ENCODE data around the gene EFNA3.

The EFNA3 gene

DNA sequence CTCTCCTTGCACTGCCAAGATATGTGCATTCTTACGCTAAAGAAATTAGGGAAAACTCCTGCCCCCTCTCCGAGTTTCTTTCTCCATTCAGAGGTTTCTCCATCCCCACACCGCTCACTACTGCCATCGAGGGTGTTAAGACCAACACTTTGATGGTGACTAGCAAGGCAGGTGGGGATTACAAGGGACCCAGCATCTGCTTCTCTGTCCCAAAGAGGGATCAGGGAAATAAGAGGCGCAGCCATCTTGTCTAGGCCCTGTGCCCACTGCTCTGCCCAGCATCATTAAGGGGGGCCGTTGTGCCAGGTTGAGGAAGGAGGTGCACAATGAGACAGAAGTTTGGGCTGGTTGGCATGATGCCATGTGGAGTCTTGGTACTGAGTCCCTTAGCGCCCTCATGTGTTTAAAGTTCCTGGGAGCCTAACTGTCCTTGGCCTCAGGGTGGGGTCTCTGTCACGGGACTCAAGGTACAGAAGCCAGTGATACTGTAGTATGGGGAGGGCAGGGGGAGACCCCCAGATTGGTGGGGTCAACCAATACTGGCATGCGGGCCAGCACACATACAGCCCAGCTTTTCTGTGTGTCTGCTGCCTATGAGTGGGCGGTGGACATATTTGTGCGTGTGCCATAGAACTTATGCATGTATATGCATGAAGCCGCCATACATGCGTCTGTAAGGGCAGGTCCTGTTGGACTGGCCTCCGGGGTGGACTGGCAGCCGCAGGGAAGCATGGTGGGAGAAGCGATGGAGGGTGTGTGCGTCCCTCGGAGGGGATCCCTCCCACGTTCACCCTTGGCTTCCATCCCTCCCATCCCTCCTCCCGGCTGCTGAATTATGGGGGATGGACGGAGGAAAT lies 5.5 kb downstream of the EFNA3 start:
- DNase-seq (ENCODE audit: low spot score): no peak

DNA sequence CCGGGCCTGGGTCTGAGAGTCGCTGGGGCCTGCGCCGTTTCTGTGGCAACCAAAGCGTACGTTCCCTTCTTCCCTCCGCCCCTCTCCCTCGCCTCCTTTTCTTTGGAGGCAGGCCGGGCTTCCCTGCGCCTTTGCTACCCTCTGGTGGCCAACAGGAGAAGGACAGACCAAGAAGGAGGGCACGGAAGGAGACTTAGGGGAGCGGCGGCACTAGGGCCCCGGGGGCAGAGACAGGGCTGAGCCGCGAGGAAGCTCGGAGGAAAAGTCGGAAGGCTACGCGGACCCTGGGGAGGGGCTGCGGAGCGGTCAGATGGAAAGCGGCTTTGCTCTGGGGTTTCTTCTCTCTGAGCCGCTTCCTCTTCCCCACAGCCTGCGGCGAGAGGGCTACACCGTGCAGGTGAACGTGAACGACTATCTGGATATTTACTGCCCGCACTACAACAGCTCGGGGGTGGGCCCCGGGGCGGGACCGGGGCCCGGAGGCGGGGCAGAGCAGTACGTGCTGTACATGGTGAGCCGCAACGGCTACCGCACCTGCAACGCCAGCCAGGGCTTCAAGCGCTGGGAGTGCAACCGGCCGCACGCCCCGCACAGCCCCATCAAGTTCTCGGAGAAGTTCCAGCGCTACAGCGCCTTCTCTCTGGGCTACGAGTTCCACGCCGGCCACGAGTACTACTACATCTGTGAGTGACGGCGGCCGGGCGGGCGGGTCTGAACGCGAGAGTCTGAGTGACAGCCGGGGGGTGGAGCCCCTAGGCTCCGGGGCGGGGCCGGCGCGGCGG lies 6.3 kb downstream of the EFNA3 start:
- DNase-seq (ENCODE audit: low spot score): peak; percentile 95

DNA sequence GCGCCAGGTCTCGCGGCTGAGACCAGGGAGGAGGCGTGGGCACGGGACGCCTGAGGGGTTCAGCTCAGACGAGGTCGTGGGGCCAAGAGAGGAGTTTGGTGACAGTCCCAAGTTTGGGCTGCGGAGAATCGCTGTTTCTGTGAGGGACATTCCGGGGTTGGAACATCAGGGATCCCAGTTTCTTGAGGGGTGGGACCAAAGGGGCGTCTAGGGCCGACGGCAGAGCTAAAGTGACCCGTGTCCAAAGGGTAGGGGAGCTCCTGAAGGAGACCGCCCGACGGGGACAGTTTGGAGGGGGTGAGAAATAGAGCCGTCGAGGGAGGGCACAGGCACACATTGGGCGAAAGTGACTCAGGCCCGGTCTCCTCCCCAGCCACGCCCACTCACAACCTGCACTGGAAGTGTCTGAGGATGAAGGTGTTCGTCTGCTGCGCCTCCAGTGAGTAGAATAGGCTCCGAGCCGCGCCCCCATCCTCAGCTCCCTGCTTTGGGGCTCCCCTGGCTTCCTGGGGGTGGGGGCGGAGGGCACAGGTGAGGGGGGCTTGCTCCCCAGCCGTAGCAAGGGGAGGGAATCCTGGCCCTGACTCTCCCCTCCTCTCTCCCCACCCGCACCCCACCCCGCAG lies 7.0 kb downstream of the EFNA3 start:
- DNase-seq (ENCODE audit: low spot score): no peak

DNA sequence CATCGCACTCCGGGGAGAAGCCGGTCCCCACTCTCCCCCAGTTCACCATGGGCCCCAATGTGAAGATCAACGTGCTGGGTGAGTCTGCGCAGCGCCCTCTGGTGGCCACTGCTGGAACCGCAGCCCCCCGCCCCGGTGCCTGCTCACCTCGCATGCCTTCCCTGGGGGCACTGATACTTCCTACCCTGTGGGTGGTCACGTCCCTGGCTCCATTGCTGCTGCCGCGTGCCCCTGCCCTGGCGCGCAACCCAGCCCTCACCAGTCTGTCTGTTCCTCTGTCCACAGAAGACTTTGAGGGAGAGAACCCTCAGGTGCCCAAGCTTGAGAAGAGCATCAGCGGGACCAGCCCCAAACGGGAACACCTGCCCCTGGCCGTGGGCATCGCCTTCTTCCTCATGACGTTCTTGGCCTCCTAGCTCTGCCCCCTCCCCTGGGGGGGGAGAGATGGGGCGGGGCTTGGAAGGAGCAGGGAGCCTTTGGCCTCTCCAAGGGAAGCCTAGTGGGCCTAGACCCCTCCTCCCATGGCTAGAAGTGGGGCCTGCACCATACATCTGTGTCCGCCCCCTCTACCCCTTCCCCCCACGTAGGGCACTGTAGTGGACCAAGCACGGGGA lies 7.6 kb downstream of the EFNA3 start:
- no peak for DNase-seq (ENCODE audit: low spot score)

DNA sequence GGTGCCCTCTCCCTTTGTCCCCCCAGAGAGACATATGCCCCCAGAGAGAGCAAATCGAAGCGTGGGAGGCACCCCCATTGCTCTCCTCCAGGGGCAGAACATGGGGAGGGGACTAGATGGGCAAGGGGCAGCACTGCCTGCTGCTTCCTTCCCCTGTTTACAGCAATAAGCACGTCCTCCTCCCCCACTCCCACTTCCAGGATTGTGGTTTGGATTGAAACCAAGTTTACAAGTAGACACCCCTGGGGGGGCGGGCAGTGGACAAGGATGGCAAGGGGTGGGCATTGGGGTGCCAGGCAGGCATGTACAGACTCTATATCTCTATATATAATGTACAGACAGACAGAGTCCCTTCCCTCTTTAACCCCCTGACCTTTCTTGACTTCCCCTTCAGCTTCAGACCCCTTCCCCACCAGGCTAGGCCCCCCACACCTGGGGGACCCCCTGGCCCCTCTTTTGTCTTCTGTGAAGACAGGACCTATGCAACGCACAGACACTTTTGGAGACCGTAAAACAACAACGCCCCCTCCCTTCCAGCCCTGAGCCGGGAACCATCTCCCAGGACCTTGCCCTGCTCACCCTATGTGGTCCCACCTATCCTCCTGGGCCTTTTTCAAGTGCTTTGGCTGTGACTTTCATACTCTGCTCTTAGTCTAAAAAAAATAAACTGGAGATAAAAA lies 8.4 kb downstream of the EFNA3 start:
- no peak for DNase-seq (ENCODE audit: low spot score)

DNA sequence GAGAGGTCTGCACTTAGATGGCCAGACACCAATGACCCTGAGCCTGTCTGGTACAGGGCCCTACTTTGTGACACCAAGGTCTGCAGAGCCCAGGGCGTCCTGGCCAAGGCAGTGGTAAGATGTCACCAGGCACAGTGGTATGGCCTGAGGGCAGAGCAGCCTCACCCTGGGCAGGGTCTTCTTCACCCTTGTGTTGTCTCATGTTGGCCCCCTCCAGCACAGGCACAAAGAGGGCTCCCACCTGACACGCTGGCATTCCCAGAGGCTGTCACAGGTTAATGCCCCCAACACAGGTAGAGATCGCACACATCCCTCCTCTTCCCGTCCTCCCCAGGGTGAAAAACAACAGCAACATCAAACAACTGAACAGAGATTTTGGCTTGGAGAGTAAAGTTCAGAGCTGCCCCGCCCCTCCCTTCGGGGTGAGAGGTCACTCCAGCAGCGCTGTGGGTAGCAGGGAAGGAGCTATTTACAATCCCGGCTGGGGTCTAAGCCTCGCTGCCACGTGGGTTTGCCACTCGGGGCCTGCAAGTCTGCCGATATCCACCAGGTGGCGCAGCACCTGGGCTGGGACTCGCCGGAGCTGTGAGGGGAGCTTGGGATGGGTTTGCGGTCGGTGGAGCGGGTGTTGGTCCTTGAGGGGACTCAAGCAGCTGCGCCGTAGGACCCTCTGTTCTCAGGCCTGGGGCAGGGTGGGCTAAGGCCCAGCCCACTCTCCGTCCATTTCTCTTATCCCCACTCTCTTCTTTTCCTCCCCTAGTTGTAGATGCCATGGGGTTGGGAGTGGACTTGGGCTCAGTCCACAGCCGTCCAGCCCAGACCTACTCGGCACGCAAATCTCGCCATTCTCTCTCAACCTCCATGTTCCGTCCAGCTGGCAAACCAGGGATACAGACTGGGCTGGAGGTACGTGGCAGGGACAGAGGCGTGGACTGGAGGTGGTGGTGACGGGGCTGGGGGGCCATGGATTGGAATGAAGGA lies 12.7 kb downstream of the EFNA3 start:
- no peak for DNase-seq (ENCODE audit: low spot score)

DNA sequence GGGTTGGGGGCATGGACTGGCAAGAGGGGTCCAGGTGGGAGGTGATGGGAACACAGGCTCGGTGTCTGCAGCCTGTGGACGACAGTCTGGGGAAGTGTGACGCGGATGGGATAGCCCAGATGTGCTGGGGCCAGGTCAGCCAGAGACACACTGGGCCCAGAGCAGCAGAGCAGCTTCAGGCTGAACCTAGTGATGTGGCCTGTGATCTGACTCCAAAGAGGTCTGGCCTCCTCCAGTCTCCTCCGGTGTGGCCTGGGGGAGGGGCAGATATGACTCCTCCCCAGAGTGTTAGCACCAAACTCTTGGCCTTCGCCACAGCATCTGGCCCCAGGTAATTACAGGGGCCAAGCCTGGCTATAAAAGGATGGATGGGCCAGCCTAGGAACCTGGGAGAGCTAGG lies 13.5 kb downstream of the EFNA3 start:
- no peak for DNase-seq (ENCODE audit: low spot score)

DNA sequence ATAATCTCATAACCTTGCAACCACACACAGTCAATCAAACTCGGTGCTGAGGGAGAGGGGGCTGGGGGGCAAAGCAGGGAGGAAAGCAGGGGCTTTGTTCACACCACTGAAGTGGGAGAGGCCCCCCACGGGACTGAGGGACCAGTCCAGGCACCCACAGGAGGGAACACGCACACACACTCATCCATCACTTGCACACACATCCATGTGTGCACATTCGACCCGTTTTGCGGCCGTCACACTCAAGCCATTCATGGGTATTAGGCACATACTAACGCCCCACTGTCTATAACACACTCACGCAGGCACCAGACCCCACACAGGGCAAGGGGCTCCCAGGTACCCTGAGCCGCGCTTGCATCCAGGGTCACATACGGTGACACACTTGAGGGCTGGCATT lies 14.0 kb downstream of the EFNA3 start:
- no peak for DNase-seq (ENCODE audit: low spot score)

DNA sequence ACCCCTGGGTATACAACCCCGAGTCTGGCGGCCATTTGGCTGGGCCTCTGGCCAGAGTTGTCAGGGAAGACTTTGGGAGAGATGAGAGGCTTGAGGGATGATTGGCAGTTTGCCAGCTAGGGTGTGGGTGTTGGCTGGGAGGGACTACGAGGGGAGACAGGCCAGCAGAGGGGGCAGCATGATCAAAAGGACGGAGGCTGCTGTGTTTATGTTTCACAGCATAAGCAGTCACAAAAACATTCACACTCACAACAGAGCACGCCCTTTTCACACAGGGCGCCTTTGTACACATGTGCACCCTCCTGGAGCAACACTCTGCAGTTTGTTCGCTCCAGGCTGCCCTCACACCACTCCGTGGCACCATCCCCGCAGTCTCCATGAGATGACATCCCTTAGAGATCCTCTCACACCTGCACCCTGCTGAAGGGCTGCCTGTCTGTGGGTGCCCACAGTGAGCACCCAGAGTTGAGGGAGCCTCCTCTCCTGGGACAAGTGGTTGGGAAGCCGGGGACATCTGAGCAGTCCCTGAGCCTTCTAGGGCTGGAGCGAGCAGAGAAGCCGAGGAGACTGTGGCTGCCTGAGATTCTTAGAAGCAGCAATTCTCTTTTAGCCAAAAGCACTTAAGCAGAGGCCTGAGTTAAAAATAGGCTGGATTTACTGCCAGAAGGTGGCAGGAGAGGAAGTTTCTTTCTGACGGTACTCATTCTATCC lies 15.4 kb downstream of the EFNA3 start:
- no peak for DNase-seq (ENCODE audit: low spot score)

DNA sequence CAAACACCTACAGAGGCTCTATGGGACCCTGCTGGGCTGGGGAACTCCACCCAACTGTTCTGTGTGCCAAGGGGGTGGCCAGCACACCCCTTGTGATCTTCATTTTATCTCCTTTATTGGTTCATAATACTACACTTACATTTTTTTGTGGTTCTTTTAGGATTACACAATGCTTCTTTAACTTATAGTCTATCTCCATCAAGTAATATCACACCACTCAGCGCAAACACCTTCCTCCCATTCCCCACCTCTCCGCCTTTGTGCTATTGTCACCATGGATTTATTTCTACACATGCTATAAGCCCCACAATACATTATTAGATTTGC lies 15.9 kb downstream of the EFNA3 start:
- DNase-seq (ENCODE audit: low spot score): no peak

DNA sequence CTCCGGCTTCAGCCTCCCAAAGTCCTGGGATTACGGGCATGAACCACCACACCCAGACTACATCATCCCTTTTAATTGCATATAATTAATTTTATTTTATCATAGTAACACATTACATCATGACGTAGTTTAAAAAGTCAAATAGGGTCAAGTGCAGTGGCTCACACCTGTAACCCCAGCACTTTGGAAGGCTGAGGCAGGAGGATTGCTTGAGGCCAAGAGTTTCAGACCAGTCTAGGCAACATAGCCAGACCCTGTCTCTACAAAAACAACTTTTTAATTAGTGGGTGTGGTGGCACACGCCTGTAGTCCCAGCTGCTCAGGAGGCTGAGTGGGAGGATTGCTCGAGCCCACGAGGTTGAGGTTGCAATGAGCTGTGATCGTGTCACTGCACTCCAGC lies 20.7 kb downstream of the EFNA3 start:
- DNase-seq (ENCODE audit: low spot score): no peak

DNA sequence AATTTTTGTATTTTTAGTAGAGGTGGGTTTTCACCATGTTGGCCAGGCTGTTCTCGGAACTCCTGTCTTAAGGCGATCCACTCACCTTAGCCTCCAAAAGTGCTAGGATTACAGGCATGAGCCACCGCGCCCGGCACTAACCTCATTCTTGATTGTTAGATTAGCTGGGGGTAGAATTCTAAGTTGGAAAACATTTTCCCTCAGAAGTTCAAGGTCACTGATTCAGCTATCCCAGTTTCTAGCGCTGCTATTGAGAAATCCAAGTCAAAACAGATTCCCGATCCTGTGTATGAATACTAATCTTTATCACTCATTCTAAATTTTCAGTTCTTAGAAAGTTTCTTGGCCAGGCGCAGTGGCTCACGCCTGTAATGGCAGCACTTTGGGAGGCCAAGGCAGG lies 24.7 kb downstream of the EFNA3 start:
- no peak for DNase-seq (ENCODE audit: low spot score)

DNA sequence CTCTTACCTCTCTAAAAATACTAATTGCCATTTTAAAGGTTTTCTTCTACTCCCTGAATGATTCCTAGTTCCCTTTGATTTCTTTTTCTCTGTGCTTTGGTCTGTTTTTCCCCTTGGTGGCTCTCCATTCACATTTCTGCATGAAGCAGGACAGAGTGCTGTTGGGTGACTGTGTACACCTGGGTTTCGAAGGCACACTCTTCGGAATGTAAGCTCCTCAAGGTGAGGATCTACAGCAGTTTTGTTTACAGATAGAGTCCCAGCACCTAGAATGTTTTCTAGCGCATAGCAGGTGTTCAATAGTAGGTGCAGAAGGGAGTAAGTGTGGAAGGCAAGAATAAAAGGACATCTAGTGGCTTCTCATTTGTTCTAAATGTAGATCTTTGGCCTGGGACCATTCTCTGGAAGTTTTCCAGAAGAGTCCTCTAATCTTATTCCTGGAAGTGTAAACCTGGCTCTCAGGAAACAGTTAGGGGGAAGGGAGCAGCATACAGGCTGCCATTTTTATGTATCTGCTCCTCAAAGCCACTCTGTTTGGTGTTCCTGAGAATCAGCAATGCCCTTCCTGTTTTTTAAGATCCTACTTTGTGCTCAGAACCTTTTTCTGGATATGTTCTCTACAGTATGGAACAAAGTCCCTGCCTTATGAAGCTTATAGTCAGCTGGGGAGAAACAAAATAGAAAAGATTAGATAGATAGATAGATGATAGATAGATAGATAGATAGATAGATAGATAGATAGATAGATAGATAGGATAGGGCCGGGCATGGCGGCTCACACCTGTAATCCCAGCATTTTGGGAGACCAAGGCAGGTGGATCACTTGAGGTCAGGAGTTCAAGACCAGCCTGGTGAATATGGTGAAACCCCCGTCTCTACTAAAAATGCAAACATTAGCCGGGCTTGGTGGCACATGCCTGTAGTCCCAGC lies 26.2 kb downstream of the EFNA3 start:
- DNase-seq (ENCODE audit: low spot score): no peak

DNA sequence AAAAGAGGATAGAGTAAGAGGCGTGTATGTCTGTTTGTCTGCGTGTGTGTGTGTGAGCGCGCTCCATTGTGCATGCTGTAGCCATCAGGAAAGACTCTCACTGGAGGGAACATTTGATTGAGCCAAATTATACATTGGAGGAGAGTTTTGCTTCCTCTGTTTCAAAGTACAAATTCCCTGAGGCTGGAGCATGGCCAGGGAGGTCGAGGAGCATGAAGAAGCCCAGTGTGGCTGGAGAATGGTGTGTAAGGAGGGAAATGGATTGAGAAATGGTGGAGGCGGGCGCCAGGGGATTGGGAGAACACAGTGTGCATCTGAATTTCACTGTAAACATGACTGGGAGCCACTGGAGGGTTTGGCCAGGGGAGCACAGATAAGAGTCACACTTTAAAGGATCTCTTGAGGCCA lies 27.0 kb downstream of the EFNA3 start:
- DNase-seq (ENCODE audit: low spot score): no peak

DNA sequence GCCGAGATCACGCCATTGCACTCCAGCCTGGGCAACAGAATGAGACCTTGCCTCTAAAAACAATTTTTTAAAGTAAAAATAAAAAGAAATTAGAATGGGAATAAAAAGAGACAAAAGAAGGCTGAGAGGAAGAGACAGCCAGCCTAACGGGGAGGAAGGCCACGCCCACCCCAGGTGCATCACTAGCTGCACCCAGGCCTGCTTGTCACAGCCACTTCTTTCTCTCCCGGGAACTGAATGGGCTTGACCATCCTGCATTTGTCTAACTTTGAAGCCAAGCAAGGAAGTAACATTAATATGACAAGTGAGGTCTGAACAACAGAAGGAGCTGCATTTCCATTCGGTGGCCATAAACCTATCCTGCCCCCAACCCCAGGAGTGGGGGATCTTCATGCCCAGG lies 28.2 kb downstream of the EFNA3 start:
- DNase-seq (ENCODE audit: low spot score): no peak

DNA sequence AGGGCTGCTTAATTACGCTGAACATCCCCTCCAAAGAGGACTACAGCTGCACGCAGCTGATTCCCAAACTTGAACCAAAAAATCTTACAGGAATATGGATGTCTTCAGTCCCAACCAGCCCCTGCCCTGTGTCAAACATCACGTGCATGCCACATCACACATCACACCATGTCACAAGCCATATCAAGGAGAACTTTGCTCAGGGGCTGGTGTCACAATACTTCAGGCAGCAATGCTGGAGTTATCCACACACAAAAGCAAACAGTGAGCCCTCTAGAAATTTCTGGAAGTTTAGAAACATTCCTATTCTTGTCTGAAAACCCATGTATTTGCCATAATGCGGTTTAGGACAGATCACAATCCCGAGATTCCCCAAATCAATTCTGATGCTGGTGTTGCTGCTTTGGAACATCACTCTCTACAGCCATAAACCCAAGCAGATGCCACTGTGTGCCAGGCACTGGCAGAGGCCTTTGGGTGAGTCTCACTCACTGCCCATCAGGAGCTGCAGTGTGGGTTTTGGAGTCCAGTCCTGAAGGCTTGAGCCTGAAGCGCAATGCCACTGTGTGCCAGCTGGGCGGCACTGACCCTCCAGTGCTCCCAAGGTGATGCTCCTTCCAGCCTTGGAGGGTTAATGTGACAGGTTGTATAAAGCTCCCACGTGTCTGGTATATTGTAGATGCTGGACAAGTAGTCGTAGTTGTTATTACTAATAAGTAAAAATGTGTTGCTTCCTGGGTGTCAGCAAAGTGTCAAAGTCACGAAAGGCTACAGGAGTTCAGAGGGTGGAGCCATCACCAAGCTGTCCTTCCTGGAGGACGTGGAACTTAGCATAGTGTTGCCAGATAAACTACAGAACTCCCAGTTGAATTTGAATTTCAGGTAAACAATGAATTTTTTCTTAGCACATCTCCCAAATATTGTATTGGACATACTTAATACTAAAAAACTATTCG lies 28.9 kb downstream of the EFNA3 start:
- DNase-seq (ENCODE audit: low spot score): no peak

DNA sequence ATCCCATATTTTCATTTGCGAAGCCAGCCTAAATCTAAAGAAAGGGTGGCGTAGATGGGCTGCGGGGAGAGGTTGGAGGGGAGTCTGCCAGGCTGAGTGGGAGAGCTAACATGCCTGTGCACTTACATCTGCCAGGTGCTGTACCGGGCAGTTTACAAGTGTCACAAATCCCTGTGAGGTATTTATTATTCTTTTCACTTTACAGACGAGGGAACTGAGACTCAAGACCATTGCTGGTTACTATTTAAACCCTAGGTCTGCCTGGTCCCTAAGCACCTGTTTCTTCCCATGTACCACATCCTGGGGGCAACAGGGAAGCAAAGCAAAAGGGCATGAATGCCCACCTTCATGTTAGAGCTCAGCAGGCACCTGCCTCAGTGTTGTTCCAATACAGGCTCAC lies 29.7 kb downstream of the EFNA3 start:
- DNase-seq (ENCODE audit: low spot score): no peak

DNA sequence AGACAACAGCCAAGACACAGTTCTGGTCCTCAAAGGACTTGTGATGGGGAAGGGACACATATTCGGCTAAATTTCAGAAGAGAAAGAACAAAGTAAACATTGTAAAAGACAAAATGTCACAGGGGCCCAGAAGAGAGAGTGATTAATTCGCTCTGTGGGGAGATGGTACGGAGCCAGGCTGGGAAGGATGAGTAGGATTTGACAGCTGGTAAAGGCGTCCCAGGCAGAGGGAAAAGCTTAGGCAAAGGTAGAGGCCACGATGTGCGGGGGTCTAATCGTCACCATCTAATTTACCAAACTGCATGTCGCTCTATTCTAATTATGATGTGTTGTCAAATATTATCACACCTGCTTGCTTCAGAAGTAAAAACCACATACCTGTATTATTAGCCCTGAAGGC lies 31.7 kb downstream of the EFNA3 start:
- no peak for DNase-seq (ENCODE audit: low spot score)

Measured in left forelimb (tissue), 1 donor.